Measurements from ENCODE around the gene AMH. TPM values are rescaled to one million over a fixed set of nuclear protein-coding genes. Genes with fewer than 3 reads are reported as not detected.

The AMH gene
- total and polyA plus RNA-seq, 4 donors = 0.08 to 0.59 (median 0.47) TPM; not detected in 1

GRCh38 chr19:2214251-2214650 is 34.9 kb upstream of the AMH start:
- H3K9ac ChIP-seq (ENCODE audit: low read depth in 1 of 2, low read length in 2 of 2) = no peak overlapping the region
- DNase-seq (ENCODE audit: low spot score) = no peak
- H3K27me3 ChIP-seq (ENCODE audit: control insufficient read depth in 4 of 4, insufficient read depth in 4 of 4, low read length in 3 of 4) = no peaks in the 10 kb centered on the region
- 96% methylated on average over 17 of the region's 17 CpGs for WGBS
- H3K4me1 ChIP-seq (ENCODE audit: control insufficient read depth in 4 of 4, insufficient read depth in 4 of 4, low read length in 3 of 4) = no peaks in the 10 kb centered on the region
- H3K27ac ChIP-seq (ENCODE audit: low read depth in 1 of 2, low read length in 2 of 2) = no peak overlapping the region
- no peak for TF ChIP-seq HNF4A (conservative IDR thresholded peaks at IDR 0.05)
- TF ChIP-seq ATF3 (IDR thresholded peaks at IDR 0.05) = no peak
- TF ChIP-seq YY1 (IDR thresholded peaks at IDR 0.05) = no peak
- TF ChIP-seq EGR1 (IDR thresholded peaks at IDR 0.05; ENCODE audit: low read depth in 2 of 2) = no peak
- TF ChIP-seq SP1 (IDR thresholded peaks at IDR 0.05) = no peak
- no peak for TF ChIP-seq FOXA1 (IDR thresholded peaks at IDR 0.05)
- TF ChIP-seq NR2F2 (IDR thresholded peaks at IDR 0.05) = no peak
- no peak for TF ChIP-seq REST (IDR thresholded peaks at IDR 0.05)
- TF ChIP-seq RAD21 (IDR thresholded peaks at IDR 0.05) = no peak
- no peak for TF ChIP-seq HNF4G (IDR thresholded peaks at IDR 0.05)
- TF ChIP-seq RXRA (IDR thresholded peaks at IDR 0.05) = no peak
- no peak for TF ChIP-seq JUND (IDR thresholded peaks at IDR 0.05)
- peaks cover 13 to 76% (median 23%) of the 10 kb centered on the region in 4 donors for H3K36me3 ChIP-seq (ENCODE audit: control insufficient read depth in 4 of 4, insufficient read depth in 3 of 4, low read depth in 1 of 4, low read length in 3 of 4)
- H3K9me3 ChIP-seq (ENCODE audit: control insufficient read depth in 4 of 4, low read length in 3 of 4) = no peaks in the 10 kb centered on the region
- no peak overlapping the region for H3K4me3 ChIP-seq (ENCODE audit: low read depth in 1 of 3, low read length in 3 of 3)

GRCh38 chr19:2215281-2215751 is 33.8 kb upstream of the AMH start:
- Histone ChIP-seq H3K36me3 (ENCODE audit: control insufficient read depth in 4 of 4, insufficient read depth in 3 of 4, low read depth in 1 of 4, low read length in 3 of 4) (peaks cover 17 to 80% (median 22%) of the 10 kb centered on the region in 4 donors), H3K9me3 (ENCODE audit: control insufficient read depth in 4 of 4, low read length in 3 of 4) (no peaks in the 10 kb centered on the region), H3K27me3 (ENCODE audit: control insufficient read depth in 4 of 4, insufficient read depth in 4 of 4, low read length in 3 of 4) (no peaks in the 10 kb centered on the region), H3K4me1 (ENCODE audit: control insufficient read depth in 4 of 4, insufficient read depth in 4 of 4, low read length in 3 of 4) (no peaks in the 10 kb centered on the region), H3K9ac (ENCODE audit: low read depth in 1 of 2, low read length in 2 of 2) (no peak overlapping the region), H3K4me3 (ENCODE audit: low read depth in 1 of 3, low read length in 3 of 3) (no peak overlapping the region), H3K27ac (ENCODE audit: low read depth in 1 of 2, low read length in 2 of 2) (no peak overlapping the region)
- WGBS = 92% methylated on average over 31 of the region's 31 CpGs
- no peak for DNase-seq (ENCODE audit: low spot score)
- TF ChIP-seq ATF3 (IDR thresholded peaks at IDR 0.05) = no peak

GRCh38 chr19:2216361-2217225 is 32.5 kb upstream of the AMH start:
- DNase-seq (ENCODE audit: low spot score) = no peak
- Histone ChIP-seq H3K4me3 (ENCODE audit: low read depth in 1 of 3, low read length in 3 of 3) (no peak overlapping the region), H3K4me1 (ENCODE audit: control insufficient read depth in 4 of 4, insufficient read depth in 4 of 4, low read length in 3 of 4) (no peaks in the 10 kb centered on the region), H3K27me3 (ENCODE audit: control insufficient read depth in 4 of 4, insufficient read depth in 4 of 4, low read length in 3 of 4) (no peaks in the 10 kb centered on the region), H3K36me3 (ENCODE audit: control insufficient read depth in 4 of 4, insufficient read depth in 3 of 4, low read depth in 1 of 4, low read length in 3 of 4) (peaks cover 16 to 72% (median 19%) of the 10 kb centered on the region in 4 donors), H3K9me3 (ENCODE audit: control insufficient read depth in 4 of 4, low read length in 3 of 4) (no peaks in the 10 kb centered on the region), H3K27ac (ENCODE audit: low read depth in 1 of 2, low read length in 2 of 2) (no peak overlapping the region), H3K9ac (ENCODE audit: low read depth in 1 of 2, low read length in 2 of 2) (no peak overlapping the region)
- WGBS = 96% methylated on average over 43 of the region's 43 CpGs
- TF ChIP-seq REST (IDR thresholded peaks at IDR 0.05) (no peak), RAD21 (IDR thresholded peaks at IDR 0.05) (no peak), ZBTB33 (IDR thresholded peaks at IDR 0.05) (no peak), FOXA1 (IDR thresholded peaks at IDR 0.05) (no peak), FOXA2 (IDR thresholded peaks at IDR 0.05) (no peak), EGR1 (IDR thresholded peaks at IDR 0.05; ENCODE audit: low read depth in 2 of 2) (no peak), MAX (IDR thresholded peaks at IDR 0.05) (no peak), TAF1 (conservative IDR thresholded peaks at IDR 0.05) (no peak), GABPA (IDR thresholded peaks at IDR 0.05 in 1 of 2, conservative IDR thresholded peaks at IDR 0.05 in 1 of 2) (no peak), HNF4A (conservative IDR thresholded peaks at IDR 0.05) (no peak), RXRA (IDR thresholded peaks at IDR 0.05) (no peak)
